Mesenchymal stem cell (in vitro differentiated cells and primary cell): ENCODE measurements around the gene SDC1.

Source experiments
- DNase-seq: peaks from one replicate; pipeline ENCODE4 v3.0.0-alpha.2; 2013
- H2AFZ ChIP-seq: one replicate; pipeline ENCODE4 v1.6.1; 2013; ENCODE audit warnings: low read depth, mild to moderate bottlenecking, control low read depth, inconsistent platforms, low read length, moderate library complexity
- H2AK5ac ChIP-seq: 2 replicates; pipeline ENCODE4 v1.6.1; 2013; ENCODE audit warnings: low read length, moderate library complexity, mild to moderate bottlenecking, inconsistent platforms; ENCODE audit not compliant: severe bottlenecking
- H2BK120ac ChIP-seq: one replicate; pipeline ENCODE4 v1.6.1; 2013; ENCODE audit warnings: low read depth, mild to moderate bottlenecking, inconsistent platforms, low read length, moderate library complexity
- H2BK12ac ChIP-seq, 2 experiments: one replicate each; pipeline ENCODE4 v1.6.1; 2013; ENCODE audit warnings: inconsistent platforms in 2 of 2, low read length in 2 of 2, mild to moderate bottlenecking in 2 of 2, moderate library complexity in 2 of 2, control low read depth in 1 of 2
- H2BK15ac ChIP-seq: one replicate; pipeline ENCODE4 v1.6.1; 2013; ENCODE audit warnings: mild to moderate bottlenecking, low read depth, inconsistent platforms; ENCODE audit not compliant: poor library complexity, severe bottlenecking
- H2BK5ac ChIP-seq: 2 replicates; pipeline ENCODE4 v1.6.1; 2013; ENCODE audit warnings: low read depth, mild to moderate bottlenecking, low read length, control low read depth, inconsistent platforms; ENCODE audit not compliant: poor library complexity, severe bottlenecking
- H3K14ac ChIP-seq, 2 experiments: one replicate each; pipeline ENCODE4 v1.6.1; 2013; ENCODE audit warnings: inconsistent platforms in 2 of 2, low read length in 2 of 2, control low read depth in 1 of 2, mild to moderate bottlenecking in 1 of 2, moderate library complexity in 1 of 2
- H3K18ac ChIP-seq, 2 experiments: one replicate each; pipeline ENCODE4 v1.6.1; 2013; ENCODE audit warnings: inconsistent platforms in 2 of 2, low read length in 2 of 2, control low read depth in 1 of 2, low read depth in 1 of 2, mild to moderate bottlenecking in 1 of 2
- H3K23ac ChIP-seq, 2 experiments: one replicate each; pipeline ENCODE4 v1.6.1; 2013; ENCODE audit warnings: inconsistent platforms in 2 of 2, low read length in 2 of 2, mild to moderate bottlenecking in 2 of 2, moderate library complexity in 2 of 2, control low read depth in 1 of 2
- H3K27ac ChIP-seq: 2 replicates; pipeline ENCODE4 v1.5.1; 2013; ENCODE audit warnings: mild to moderate bottlenecking, moderate library complexity, low read length, control low read depth, inconsistent platforms; ENCODE audit not compliant: poor library complexity, severe bottlenecking
- H3K27me3 ChIP-seq, 2 experiments: 2 replicates each; pipeline versions ENCODE4 v1.6.1 to v1.7.0; 2013; ENCODE audit warnings: low read length in 2 of 2, mild to moderate bottlenecking in 2 of 2, moderate library complexity in 2 of 2, control low read depth in 1 of 2, inconsistent platforms in 1 of 2; ENCODE audit not compliant: control insufficient read depth in 1 of 2, insufficient read depth in 1 of 2
- H3K36me3 ChIP-seq, 2 experiments: 2 replicates each; pipeline versions ENCODE4 v1.6.1 to v1.7.0; 2013; ENCODE audit warnings: low read length in 2 of 2, control low read depth in 1 of 2, inconsistent platforms in 1 of 2, low read depth in 1 of 2, mild to moderate bottlenecking in 1 of 2; ENCODE audit not compliant: insufficient read depth in 2 of 2, control insufficient read depth in 1 of 2
- H3K4ac ChIP-seq, 2 experiments: one replicate each; pipeline ENCODE4 v1.6.1; 2013; ENCODE audit warnings: inconsistent platforms in 2 of 2, low read length in 2 of 2, mild to moderate bottlenecking in 2 of 2, moderate library complexity in 2 of 2, control low read depth in 1 of 2, low read depth in 1 of 2
- H3K4me1 ChIP-seq: 2 replicates; pipeline ENCODE4 v1.6.1; 2013; ENCODE audit warnings: low read depth, low read length, control low read depth; ENCODE audit not compliant: control insufficient read depth, insufficient read depth
- H3K4me2 ChIP-seq: 2 replicates; pipeline ENCODE4 v1.6.1; 2013; ENCODE audit warnings: low read length, mild to moderate bottlenecking, inconsistent platforms; ENCODE audit not compliant: poor library complexity, severe bottlenecking
- H3K4me3 ChIP-seq, 2 experiments: 2 replicates each; pipeline versions ENCODE4 v1.5.1 to v1.7.0; 2013; ENCODE audit warnings: low read length in 2 of 2, mild to moderate bottlenecking in 2 of 2, control low read depth in 1 of 2, low read depth in 1 of 2; ENCODE audit not compliant: insufficient read depth in 1 of 2
- H3K79me1 ChIP-seq: replicated peaks from 2 replicates; pipeline ENCODE4 v1.6.1; 2013; ENCODE audit warnings: mild to moderate bottlenecking, control low read depth, low read length, inconsistent platforms; ENCODE audit not compliant: poor library complexity, severe bottlenecking
- H3K9ac ChIP-seq: 2 replicates; pipeline ENCODE4 v1.7.0; 2013; ENCODE audit warnings: mild to moderate bottlenecking, low read length, moderate library complexity
- H3K9me3 ChIP-seq: 2 replicates; pipeline ENCODE4 v1.7.0; 2013; ENCODE audit warnings: mild to moderate bottlenecking, low read length; ENCODE audit not compliant: control insufficient read depth
- H4K8ac ChIP-seq: one replicate; pipeline ENCODE4 v1.6.1; 2013; ENCODE audit warnings: inconsistent platforms, mild to moderate bottlenecking, low read length, moderate library complexity
- H4K91ac ChIP-seq: one replicate; pipeline ENCODE4 v1.6.1; 2013; ENCODE audit warnings: mild to moderate bottlenecking, low read length, inconsistent platforms
- WGBS: methylation state at CpG from one replicate; pipeline ENCODE4 v1.1.7; 2013; ENCODE audit warnings: mixed read lengths; 5-methylcytosine and 5-hydroxymethylcytosine counted together

Gene SDC1

DNA sequence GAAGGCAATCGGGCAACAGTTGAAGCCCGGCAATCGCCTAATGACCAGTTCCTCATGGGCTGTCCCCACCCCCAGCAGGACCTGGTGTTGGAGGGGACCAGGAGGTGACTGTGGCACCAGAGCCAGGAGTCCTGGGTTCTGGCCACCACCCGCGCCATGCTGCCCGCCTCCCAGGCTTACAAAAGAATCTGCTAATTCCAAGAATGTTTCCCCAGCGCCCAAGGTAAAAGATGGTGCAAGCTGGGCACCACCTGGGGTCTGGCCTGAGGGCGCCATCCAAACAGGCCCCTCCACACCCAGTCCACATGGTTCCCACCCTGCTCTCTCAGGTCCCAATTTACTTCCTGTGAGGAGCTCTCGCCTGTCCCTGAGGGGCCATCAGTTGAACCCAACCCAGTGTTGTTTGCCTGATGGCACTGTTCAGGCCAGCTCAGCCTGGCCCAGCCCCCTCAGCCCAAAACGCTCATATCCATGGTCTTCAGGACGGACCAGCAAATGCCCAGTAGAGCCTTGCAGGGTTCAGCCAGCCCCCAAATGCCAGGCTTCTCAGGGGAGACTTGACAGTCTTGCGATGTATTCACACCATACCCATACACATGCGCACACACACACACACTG, 5.1 kb downstream of the SDC1 start:
- Histone ChIP-seq H3K27ac (no peak overlapping the region), H2BK120ac (no peak overlapping the region), H2BK5ac (no peak overlapping the region), H4K8ac (no peak overlapping the region), H3K27me3 (no peaks in the 10 kb centered on the region), H3K4me2 (no peak overlapping the region), H3K4me1 (peaks cover 52% of the 10 kb centered on the region), H3K4me3 (no peak overlapping the region), H2AK5ac (no peak overlapping the region), H3K79me1 (peaks cover 9% of the 10 kb centered on the region), H3K9me3 (no peaks in the 10 kb centered on the region), H2BK15ac (no peak overlapping the region), H3K9ac (no peak overlapping the region), H3K14ac (no peak overlapping the region), H3K36me3 (peaks cover 0 to 34% of the 10 kb centered on the region in 2 experiments), H3K23ac (no peak overlapping the region), H3K18ac (no peak overlapping the region), H2BK12ac (no peak overlapping the region), H2AFZ (no peak overlapping the region), H4K91ac (no peak overlapping the region), H3K4ac (no peak overlapping the region)
- WGBS = 97% methylated on average over 12 of the region's 13 CpGs
- no peak for DNase-seq

DNA sequence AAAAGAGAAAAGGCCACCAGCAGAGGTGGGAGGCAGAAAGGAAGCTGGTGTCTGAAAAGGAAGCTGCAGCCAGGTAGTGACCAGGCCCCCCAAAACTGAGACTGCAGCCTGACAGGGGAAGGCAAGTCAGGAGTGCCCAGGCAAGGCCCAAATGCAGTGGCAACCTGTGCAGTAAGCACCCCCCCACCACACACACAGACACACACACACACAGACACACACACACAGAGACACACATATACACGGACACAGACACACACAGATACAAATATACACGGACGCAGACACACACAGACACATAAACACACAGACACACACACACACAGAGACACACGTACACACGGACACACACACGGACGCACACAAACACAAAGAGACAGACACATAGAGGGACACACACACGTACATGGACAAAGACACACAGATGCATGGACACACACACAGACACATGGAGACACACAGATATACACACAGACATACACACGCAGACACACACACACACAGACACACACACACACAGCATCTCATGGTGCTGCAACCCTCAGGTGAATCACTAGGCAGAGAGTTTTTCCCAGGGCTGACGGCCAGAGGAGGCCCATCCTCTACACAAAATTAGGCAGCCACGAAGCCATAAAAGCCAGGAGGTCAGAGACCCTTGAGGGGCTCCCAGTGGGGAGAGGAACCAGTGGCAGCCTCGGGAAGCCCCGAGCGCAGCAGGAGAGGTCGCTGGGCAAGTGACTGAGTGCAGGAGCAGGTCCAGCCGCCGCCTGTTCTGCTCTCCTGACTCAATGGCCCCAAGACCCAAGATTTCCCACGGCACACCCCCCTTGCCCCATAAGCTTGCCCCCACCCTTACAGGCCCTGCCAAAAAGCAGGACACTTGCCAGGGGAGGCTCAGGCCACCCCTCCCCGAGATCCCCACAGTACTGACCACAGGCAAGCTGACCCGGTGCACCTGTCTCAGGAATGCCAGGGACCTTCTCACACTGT, 6.3 kb downstream of the SDC1 start:
- peaks cover 0 to 35% of the 10 kb centered on the region in 2 experiments for H3K36me3 ChIP-seq
- H3K4ac ChIP-seq = no peak overlapping the region
- no peak overlapping the region for H4K8ac ChIP-seq
- H2BK5ac ChIP-seq = no peak overlapping the region
- H3K4me3 ChIP-seq = no peak overlapping the region
- no peak overlapping the region for H2BK12ac ChIP-seq
- no peak overlapping the region for H3K14ac ChIP-seq
- no peak overlapping the region for H2BK15ac ChIP-seq
- H2AFZ ChIP-seq = no peak overlapping the region
- H3K9me3 ChIP-seq = no peaks in the 10 kb centered on the region
- no peak overlapping the region for H3K4me2 ChIP-seq
- H3K23ac ChIP-seq = no peak overlapping the region
- DNase-seq = no peak
- no peak overlapping the region for H4K91ac ChIP-seq
- peaks cover 11% of the 10 kb centered on the region for H3K79me1 ChIP-seq
- no peaks in the 10 kb centered on the region for H3K27me3 ChIP-seq
- H3K9ac ChIP-seq = no peak overlapping the region
- H2AK5ac ChIP-seq = no peak overlapping the region
- H3K4me1 ChIP-seq = peaks cover 54% of the 10 kb centered on the region
- 79% methylated on average over 20 of the region's 20 CpGs for WGBS
- no peak overlapping the region for H2BK120ac ChIP-seq
- H3K18ac ChIP-seq = no peak overlapping the region
- no peak overlapping the region for H3K27ac ChIP-seq

DNA sequence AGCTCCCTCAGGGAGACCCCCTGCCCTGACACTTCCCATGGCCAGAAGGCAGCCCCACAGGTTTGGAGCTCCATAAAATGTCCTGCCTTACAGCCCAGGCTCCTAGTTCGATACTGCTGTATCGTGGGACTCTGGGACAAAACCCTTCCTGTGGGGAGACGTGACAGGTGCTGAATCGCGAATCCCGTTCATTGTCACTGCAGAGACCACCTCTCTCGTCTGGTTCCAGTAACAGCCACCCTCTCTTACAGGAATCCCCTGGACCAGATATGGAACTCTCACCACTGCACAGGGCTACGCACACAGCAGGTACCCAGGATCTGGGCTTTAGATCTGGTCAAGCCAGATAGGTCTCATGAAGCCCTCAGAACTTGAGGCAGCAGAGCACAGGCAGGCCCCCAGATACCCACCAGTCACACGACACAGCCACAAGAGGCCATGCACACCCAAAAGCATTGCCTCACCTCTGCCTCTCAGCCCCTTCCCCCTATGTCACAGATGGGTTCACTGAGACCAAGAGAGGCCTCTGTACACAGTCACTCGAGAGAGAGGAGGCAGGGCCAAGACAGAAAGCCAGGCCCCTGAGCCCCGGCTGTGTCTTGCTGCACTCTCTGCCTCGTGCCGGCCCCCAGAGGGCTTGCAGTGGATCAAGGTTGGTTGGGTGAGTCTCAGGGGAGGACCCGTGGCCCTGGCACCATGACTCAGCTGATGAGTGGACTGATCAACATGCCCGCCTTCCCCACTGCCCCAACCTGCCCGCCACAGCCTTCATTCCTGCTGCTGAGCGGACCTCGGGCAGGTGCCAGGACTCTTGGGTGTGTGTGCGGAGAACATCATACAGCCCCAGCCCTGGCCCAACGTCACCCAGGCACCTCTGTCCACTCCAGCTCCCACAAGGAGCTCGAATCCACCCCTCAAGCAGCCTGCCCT, 7.6 kb downstream of the SDC1 start:
- H3K14ac ChIP-seq = no peak overlapping the region
- H3K27me3 ChIP-seq = no peaks in the 10 kb centered on the region
- peaks cover 21% of the 10 kb centered on the region for H3K79me1 ChIP-seq
- peaks cover 58% of the 10 kb centered on the region for H3K4me1 ChIP-seq
- peaks cover 0 to 35% of the 10 kb centered on the region in 2 experiments for H3K36me3 ChIP-seq
- no peak overlapping the region for H2BK120ac ChIP-seq
- no peak overlapping the region for H3K27ac ChIP-seq
- H4K8ac ChIP-seq = no peak overlapping the region
- no peak overlapping the region for H4K91ac ChIP-seq
- no peak for DNase-seq
- no peaks in the 10 kb centered on the region for H3K9me3 ChIP-seq
- no peak overlapping the region for H3K9ac ChIP-seq
- WGBS = 92% methylated on average over 21 of the region's 21 CpGs
- H2AFZ ChIP-seq = no peak overlapping the region
- H3K4me3 ChIP-seq = no peak overlapping the region
- H2BK12ac ChIP-seq = no peak overlapping the region
- no peak overlapping the region for H3K18ac ChIP-seq
- H2AK5ac ChIP-seq = no peak overlapping the region
- H2BK15ac ChIP-seq = no peak overlapping the region
- H3K4ac ChIP-seq = no peak overlapping the region
- H3K23ac ChIP-seq = no peak overlapping the region
- no peak overlapping the region for H3K4me2 ChIP-seq
- H2BK5ac ChIP-seq = no peak overlapping the region
